Activated effector memory CD4-positive, alpha-beta T cell treated with anti-CD3 and anti-CD28 coated beads, Interleukin-2, amount 50 U/mL, for 16 hours (primary cell): ENCODE measurements around the gene ACAD8.
A peak's percentile ranks its signal among the peaks of the same experiment; 100 is the strongest.

ENCODE experiments used
- DNase-seq: peaks from one replicate; pipeline ENCODE4 v3.0.0-alpha.2; 2020

The ACAD8 gene

GRCh38 chr11:134253188-134253993 lies at the start of gene ACAD8, which contains the start of gene THYN1:
ACAD8 (plus strand) TSS chr11:134253568; CDS start chr11:134253601, 33 bp downstream.
THYN1 (minus strand) TSS chr11:134253352; CDS start chr11:134252882, 470 bp downstream.
- DNase-seq = peak; percentile 98

DNA sequence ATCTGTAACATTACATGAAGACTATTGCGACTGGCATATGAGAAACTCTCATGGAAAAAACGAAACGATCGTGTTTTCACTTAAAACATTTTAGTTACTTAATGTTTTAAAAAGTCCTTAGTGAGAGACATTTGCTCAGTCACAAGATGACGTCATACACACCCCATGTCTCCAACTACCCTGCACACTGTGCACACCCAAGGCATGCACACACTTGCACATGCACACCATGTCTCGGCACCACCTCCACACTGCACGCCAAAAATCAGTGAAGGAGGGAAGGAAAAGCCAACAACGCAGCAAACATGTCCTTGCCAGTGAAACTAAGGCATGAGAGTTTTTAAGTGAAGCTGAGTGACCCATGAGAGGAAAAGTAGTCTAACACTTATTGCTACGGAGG lies 47.6 kb upstream of the ACAD8 start:
- DNase-seq = no peak

DNA sequence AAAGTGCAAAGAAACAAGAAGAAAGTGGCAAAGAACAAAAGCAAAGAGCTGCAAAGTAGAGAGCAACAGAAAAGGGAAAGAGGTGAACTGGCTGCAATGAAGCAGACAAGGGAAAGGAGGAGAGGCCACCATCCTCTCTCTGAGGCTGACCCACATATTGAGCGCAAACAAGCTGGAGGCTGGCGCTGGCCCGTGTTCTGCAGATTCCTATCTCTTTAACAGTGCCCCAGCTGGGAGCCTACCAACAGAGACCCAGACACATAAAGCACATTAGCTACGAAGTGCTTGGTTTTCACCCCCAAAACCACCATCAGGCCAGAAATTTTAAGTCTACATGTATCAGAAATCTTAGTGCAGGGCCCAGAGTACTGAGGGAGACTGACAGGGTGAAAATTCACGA lies 47.2 kb upstream of the ACAD8 start:
- no peak for DNase-seq

GRCh38 chr11:134207538-134208239 lies 45.7 kb upstream of the ACAD8 start:
- peak; percentile 87 for DNase-seq

DNA sequence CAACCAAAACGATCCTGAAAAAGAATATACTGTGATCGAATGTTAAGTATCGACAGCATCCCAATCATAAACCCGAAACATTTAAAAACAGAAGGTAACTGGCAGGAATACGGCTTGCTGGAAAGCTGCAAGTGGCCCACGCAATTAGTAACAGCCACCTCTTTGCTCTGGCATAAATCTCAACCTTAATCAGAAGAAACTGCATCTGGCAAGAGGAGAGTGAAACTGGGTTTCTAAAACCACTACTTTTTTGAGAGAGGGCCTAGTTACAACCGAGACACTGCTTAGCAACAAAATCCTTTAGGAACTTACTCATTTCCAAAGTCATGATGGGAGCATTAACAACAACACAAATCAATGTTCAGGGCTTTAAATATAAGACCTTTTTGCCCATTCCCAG lies 37.5 kb upstream of the ACAD8 start:
- no peak for DNase-seq

- no peak for DNase-seq
Measured at GRCh38 chr11:134216816-134217215, 36.6 kb upstream of the ACAD8 start.

DNA sequence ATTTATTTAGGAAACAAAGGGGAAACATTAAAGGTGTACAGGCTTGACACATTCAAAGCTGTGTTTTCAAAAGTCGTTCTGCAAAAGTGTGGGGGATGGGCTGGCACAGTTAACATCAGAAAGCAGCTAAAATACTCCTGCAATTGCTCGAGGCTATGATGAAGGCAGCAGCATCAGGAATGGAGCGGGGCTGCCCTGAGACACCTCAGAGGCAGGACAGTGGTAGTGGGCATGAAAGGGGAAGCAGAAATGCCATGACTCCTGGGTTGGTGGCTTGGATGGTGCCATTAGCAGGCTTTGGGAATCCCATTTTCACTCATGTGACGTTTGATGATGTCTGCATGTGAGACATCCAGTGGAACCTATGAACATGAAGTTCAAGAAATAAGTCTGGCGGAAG lies 30.2 kb upstream of the ACAD8 start:
- DNase-seq = no peak

GRCh38 chr11:134223836-134224709 lies 29.3 kb upstream of the ACAD8 start, which contains the start of the genes NCAPD3 and VPS26B:
NCAPD3 (minus strand) TSS chr11:134223967; CDS start chr11:134223926, 41 bp downstream.
VPS26B (plus strand) TSS chr11:134224671; CDS start chr11:134225123, 452 bp downstream.
- peak; percentile 99 for DNase-seq

GRCh38 chr11:134224710-134225664 lies 28.4 kb upstream of the ACAD8 start:
- peak; percentile 88 for DNase-seq

DNA sequence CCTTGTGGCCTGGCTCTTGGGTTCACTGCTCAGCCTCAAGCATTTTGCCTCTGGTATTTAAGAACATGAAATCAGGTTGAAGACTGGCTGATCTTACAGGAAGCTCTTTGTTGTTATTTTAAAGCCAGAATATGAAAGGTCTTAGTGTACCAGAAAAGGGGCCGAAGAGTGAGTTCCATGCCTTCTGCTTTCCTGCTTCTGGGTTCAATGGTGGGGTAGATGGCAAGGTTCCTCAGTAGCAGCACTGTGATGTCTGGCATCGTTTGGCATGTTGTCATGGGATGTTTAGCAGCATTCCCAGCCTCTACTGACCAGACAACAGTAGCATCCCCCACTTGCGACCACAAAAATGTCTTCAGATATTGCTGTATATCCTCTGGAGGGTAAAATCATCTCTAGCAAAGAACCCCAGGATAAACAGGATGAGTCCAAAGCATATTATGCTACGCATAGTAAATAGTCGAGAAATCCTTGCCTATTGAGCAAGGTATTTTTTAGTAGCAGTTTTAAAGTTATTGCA lies 26.5 kb upstream of the ACAD8 start:
- DNase-seq = no peak

DNA sequence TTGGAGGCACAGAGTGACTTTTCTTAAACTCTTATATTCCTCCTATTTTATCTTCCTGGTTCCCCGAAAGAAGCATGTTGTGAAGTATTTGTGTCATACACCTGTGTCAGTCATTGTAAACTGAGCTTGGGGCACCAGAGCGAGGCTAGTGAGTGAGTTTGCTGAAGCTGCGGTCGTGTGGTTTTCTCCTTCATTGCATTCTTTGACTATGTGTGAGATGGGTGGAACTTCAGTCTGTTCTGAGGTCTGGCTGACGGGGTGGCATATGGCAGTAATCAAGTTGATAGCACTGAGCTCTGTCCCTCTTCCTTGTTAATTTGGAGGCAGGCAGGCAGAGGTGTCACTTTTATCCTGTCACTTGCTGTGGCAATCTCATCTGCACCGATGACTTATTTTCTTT lies 24.7 kb upstream of the ACAD8 start:
- DNase-seq = no peak

DNA sequence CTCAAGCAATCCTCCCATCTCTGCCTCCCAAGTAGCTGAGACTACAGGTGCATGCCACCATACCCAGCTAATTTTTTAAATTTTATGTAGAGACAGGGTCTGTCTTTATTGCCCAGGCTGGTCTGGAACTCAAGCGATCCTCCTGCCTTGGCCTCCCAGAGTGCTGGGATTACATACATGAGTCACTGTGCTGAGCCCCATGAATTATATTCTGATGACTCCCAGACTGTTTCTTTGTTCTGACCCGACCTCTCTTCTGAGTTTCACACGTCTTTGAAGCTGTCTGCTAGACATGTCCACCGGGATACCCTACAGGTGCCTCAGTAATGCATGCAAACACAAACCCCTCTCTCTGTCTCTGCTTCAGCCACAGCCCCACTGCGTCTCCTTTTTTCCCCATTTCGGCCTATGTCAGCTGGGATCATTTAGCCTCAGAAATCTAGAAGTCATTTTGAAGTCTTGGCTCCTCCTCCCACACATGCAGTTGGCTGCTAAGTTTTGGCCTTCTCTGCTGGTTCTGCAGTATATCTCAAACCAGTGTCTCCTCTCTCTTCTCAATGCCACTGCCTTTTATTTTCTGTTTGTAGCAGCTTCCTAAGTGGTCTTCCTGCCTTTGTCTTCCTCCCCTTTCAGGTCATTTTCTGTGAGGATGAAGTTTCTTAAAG lies 24.1 kb upstream of the ACAD8 start:
- DNase-seq = no peak

DNA sequence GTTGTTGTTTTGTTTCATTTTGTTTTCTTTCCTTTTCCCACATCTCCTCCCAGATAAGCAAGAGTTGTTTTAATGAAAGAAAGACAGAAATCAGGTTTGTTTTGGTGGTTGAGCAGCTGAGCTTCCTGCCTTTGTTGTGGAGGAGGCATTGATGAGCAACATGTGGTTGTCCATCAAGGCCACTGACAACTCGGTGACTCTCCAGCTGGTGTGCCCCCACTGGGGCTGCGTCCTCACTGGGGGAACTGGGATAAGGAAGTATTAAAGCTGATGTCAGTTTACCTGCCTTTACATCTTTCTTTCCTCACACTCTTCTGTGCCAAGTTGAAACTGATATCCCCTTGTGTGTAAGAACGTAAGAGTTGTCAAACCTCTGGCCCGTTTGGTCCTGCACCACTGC lies 23.0 kb upstream of the ACAD8 start:
- DNase-seq = no peak

DNA sequence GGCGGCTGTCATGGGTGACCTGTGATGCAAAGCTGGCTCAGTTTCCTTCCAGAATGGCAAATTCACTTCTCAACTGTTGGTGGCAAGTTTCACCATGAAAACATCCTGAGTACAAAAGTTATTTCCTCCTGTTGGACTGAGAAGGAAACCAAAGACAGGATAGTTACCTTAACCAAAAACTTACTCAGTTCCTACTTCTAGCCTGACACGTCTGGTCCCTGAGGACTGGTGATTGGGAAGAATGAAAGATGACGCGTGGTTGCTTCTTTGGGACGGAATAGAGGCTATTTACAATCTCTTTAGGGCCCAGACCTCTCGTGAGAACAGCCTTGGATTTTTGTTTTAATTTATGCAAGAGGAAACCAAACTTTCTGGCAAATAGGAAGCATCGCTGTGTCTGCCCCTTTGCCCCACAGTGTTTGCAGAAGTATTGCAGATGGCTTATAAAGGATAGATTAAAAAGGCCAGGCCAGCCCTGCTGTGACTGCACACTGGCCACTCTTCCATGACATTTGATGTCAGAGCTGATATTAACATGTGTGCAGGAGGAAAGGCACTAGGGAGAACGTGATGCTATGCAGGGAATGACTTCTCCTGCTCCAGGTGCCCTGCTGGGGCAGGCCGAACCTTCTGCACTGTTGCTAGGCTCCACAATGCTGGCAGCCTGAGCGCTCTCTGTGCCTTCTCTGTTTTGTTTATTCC lies 21.3 kb upstream of the ACAD8 start:
- no peak for DNase-seq

- DNase-seq = no peak
Measured at GRCh38 chr11:134233729-134234179, 19.6 kb upstream of the ACAD8 start.

GRCh38 chr11:134235399-134235798 lies 18.0 kb upstream of the ACAD8 start:
- no peak for DNase-seq

DNA sequence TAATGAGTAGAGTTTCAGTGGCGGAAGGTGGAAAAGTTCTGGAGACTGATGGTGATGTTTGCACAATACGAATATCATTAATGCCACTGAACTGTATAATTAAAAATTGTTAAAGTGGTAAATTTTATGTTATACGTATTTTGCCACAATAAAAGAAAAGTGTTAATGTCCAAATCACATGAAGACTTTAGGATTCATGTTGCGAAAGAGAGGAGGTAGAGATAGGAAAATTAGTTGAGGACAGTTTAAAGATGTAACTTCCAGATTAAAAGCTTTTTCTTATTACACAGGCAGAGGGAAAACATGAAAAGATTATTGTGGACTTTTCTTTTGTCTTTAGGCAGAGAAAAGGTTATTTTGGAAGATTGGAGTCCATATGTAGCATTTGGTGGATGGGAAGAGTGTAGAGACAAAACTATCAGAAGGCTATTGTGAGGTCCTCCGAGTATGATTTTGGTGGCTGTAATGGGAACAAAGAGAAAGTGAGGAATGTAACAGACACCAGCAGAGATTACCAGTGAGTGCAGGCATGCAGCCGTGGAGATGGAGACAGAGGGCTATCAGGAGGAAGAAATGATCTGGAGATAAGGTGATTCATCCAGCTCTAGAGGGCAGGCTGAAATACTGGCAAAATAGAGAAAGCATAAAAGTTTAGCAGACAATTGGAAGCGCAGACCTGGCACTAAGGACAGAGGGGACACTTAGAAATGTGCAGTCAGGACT lies 16.4 kb upstream of the ACAD8 start:
- DNase-seq = no peak

GRCh38 chr11:134237557-134237922 lies 15.8 kb upstream of the ACAD8 start:
- no peak for DNase-seq

DNA sequence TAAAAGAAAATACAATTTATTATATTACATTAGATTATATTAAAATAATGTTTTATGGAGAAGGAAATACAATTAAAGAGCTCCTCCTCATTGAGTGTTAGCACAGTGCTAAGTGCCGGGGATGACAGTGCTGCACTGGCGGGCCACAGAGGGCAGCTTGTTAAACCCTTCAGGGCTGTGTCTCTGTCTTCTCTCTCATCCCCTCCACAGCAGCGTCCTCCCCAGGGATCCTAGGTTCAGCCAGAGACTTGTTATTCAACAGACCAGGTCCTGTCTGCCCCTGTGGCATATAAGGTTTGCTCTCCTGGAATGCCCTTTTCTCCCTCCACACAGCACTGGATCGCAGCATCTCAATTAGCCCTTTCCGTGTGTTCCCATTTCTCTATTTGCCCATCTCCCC lies 14.4 kb upstream of the ACAD8 start:
- no peak for DNase-seq

DNA sequence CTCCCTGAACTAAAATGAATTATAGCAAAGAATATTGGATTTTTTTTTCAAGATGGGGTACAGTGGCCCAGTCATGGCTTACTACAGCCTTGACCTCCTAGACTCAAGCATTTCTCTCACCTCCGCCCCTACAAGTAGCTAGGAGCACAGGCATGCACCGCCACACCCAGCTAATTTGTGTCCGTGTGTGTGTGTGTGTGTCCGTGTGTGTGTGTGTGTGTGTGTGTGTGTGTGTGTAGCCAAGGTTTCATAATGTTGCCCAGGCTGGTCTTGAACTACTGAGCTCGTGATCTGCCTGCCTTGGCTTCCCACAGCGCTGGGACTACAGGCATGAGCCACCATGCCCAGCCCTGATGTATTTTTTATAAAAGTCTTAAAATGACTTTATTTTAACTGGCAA lies 12.8 kb upstream of the ACAD8 start:
- DNase-seq = no peak
